Activated naive CD8-positive, alpha-beta T cell treated with anti-CD3 and anti-CD28 coated beads, Interleukin-2, amount 50 U/mL, for 16 hours (primary cell): ENCODE measurements around the gene BAIAP2L1.
"Not testable (repeated sequence)": the region's sequence is repeated elsewhere in the genome, so short reads cannot be mapped to it uniquely, and the experiment has no call there.

ENCODE experiments used
- DNase-seq: peaks from one replicate; pipeline ENCODE4 v3.0.0-alpha.2; 2020; ENCODE audit warnings: low read depth, low spot score

The BAIAP2L1 gene

GRCh38 chr7:98400542-98401340, at the start of gene BAIAP2L1:
BAIAP2L1 (minus strand) TSS chr7:98401090; CDS start chr7:98400852, 238 bp downstream.
- peak; percentile 62 for DNase-seq

GRCh38 chr7:98448766-98449165, 47.9 kb upstream of the BAIAP2L1 start:
- no peak for DNase-seq

GRCh38 chr7:98440992-98441391, 40.1 kb upstream of the BAIAP2L1 start:
- not testable (repeated sequence) for DNase-seq

GRCh38 chr7:98439484-98439883, 38.6 kb upstream of the BAIAP2L1 start:
- no peak for DNase-seq

- DNase-seq: no peak
These were observed 33.2 kb upstream of the BAIAP2L1 start for GRCh38 chr7:98434087-98434486.

GRCh38 chr7:98429799-98430198, 28.9 kb upstream of the BAIAP2L1 start:
- no peak for DNase-seq

GRCh38 chr7:98423043-98423442, 22.2 kb upstream of the BAIAP2L1 start:
- DNase-seq: no peak

- peak; percentile 22 for DNase-seq
These were observed 20.2 kb upstream of the BAIAP2L1 start for GRCh38 chr7:98420966-98421612.

- not testable (repeated sequence) for DNase-seq
These were observed 19.1 kb upstream of the BAIAP2L1 start for GRCh38 chr7:98419988-98420387.

DNA sequence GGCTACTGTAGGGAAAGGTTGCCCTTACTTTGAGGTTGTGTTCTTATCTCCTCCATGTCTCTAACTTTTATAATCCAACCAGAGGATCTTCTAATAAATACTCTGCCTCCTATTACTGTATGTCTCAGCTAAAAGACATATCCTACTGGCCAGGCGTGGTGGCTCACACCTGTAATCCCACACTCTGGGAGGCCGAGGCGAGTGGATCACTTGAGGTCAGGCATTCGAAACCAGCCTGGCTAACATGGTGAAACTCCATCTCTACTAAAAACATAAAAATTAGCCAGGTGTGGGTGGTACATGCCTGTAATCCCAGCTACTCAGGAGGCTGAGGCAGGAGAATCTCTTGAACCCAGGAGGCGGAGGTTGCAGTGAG, 18.4 kb upstream of the BAIAP2L1 start:
- not testable (repeated sequence) for DNase-seq

- DNase-seq: no peak
These were observed 17.9 kb upstream of the BAIAP2L1 start for GRCh38 chr7:98418636-98419315.

- DNase-seq: no peak
These were observed 17.4 kb upstream of the BAIAP2L1 start for GRCh38 chr7:98418271-98418635.

DNA sequence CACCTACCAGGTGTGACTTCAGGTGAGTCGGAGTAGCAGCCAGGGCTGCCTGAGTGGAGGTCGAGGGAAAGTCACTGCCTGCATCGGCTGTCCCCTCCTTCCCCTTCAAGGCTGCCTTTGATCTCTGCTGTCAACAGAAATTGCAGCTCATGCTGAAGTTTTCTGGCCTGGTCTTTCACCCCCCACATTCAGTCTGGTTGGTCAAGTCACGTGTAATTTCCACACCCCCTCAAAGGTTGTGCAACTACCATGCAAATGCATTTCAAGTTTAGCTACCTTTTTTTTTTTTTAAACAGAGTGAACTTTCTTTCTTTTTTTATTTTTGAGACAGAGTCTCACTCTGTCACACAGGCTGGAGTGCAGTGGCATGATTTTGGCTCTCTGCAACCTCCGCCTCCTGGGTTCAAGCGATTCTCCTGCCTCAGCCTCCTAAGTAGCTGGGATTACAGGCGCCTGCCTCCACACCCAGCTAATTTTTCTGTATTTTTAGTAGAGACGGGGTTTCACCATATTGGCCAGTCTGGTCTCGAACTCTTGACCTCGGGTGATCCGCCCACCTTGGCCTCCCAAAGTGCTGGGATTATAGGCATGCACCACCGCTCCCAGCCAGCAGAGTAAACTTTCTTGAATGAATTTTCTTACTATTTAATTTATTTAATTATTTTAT, 16.8 kb upstream of the BAIAP2L1 start:
- not testable (repeated sequence) for DNase-seq

DNA sequence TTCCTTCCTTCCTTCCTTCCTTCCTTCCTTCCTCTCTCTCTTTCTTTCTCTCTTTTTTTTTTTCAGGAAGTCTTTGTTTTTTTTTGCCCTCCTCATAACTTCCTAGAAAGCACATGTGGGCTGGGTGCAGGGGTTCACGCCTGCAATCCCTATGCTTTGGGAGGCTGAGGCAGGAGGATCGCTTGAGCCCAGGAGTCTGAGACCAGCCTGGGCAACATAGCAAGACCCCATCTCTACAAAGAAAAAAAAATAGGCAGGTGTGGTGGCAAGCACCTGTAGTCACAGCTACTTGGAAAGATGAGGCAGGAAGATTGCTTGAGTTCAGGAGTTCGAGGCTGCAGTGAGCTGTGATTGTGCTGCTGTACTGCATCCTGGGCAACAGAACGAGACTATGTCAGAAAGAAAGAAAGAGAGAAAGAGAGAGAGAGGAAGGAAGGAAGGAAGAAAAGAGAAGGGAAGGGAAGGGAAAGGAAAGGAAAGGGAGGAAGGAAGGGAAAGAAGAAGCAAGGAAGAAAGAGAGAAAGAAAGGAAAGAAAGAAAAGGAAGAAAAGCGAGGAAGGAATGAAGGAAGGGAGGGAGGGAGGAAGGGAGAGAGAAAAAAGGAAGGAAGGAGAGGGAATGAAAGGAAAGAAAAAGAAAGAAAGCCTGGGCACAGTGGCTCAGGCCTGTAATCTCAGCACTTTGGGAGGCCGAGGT, 13.5 kb upstream of the BAIAP2L1 start:
- no peak for DNase-seq

DNA sequence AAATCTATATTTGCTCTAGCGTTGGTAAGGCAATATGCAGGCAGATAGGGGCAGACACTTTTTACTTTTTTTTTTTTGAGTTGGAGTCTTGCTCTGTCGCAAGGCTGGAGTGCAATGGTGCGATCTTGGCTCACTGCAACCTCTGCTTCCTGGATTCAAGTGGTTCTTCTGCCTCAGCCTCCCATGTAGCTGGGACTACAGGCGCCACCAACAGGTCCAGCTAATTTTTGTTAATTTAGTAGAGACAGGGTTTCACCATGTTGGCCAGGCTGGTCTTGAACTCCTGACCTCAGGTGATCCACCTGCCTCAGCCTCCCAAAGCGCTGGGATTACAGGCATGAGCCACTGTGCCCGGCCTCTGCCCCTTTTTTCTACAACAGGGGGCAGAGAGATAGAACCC, 12.8 kb upstream of the BAIAP2L1 start:
- not testable (repeated sequence) for DNase-seq

GRCh38 chr7:98409843-98410242, 9.0 kb upstream of the BAIAP2L1 start:
- DNase-seq: no peak

GRCh38 chr7:98408146-98408545, 7.3 kb upstream of the BAIAP2L1 start:
- DNase-seq: not testable (repeated sequence)

DNA sequence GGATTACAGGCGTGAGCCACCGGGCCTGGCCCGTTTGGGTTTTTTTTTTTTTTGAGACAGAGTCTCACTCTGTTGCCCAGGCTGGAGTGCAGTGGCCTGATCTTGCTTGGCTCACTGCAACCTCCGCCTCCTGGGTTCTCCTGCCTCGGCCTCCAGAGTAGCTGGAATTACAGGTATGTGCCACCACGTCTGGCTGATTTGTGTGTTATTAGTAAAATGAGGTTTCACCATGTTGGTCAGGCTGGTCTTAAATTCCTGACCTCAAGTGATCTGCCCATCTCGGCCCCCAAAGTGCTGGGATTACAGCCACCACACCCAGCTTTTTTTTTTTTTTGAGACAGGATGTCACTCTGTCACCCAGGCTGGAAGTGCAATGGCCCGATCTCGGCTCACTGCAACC, 5.9 kb upstream of the BAIAP2L1 start:
- no peak for DNase-seq

- no peak for DNase-seq
These were observed 4.0 kb upstream of the BAIAP2L1 start for GRCh38 chr7:98404840-98405239.

GRCh38 chr7:98399890-98400541, 874 bp downstream of the BAIAP2L1 start:
- no peak for DNase-seq

- no peak for DNase-seq
These were observed 1.4 kb downstream of the BAIAP2L1 start for GRCh38 chr7:98399462-98399861.
